NT2/D1 (cell line): ENCODE results near the gene IL36G.

ENCODE experiments used
- SUZ12 ChIP-seq: IDR thresholded peaks from 2 replicates; pipeline ENCODE4 v1.6.1; 2011; ENCODE audit not compliant: insufficient read length, insufficient read depth; ENCODE audit errors: extremely low read depth
- YY1 ChIP-seq: IDR thresholded peaks from 2 replicates; pipeline ENCODE4 v1.6.1; 2011; ENCODE audit not compliant: insufficient read length, insufficient read depth
- ZNF274 ChIP-seq: IDR thresholded peaks from 2 replicates; pipeline ENCODE4 v1.6.1; 2011; ENCODE audit warnings: mild to moderate bottlenecking, low read depth, low read length

DNA sequence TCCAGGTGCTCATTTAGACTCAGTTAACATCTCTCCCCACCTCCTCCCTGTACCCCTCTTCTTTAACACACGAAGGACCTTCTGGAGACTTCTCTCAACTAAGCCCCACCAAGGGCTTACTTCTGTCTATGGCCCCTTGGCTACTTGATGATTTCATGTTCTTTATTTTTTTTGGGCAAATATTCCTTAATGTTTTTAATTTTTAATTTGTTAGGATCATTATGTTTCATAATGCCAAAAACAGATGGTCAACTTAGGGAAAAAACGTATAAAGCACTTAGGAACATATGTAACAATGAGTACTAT is 40.9 kb upstream of the IL36G start:
- TF ChIP-seq SUZ12, result no peak
- no peak for TF ChIP-seq YY1
- TF ChIP-seq ZNF274, result no peak
